AG09319 (cell line): Measurements from ENCODE around the gene ACSL1.

Experiments used
- DNase-seq: peaks from one replicate; pipeline ENCODE4 v3.0.0-alpha.2; 2010; ENCODE audit warnings: low read depth; ENCODE audit errors: extremely low read depth
- CTCF ChIP-seq: IDR thresholded peaks from 2 replicates; pipeline ENCODE4 v1.5.1; 2011; ENCODE audit warnings: low read depth, mild to moderate bottlenecking, inconsistent platforms, low read length, moderate library complexity

Gene ACSL1

DNA sequence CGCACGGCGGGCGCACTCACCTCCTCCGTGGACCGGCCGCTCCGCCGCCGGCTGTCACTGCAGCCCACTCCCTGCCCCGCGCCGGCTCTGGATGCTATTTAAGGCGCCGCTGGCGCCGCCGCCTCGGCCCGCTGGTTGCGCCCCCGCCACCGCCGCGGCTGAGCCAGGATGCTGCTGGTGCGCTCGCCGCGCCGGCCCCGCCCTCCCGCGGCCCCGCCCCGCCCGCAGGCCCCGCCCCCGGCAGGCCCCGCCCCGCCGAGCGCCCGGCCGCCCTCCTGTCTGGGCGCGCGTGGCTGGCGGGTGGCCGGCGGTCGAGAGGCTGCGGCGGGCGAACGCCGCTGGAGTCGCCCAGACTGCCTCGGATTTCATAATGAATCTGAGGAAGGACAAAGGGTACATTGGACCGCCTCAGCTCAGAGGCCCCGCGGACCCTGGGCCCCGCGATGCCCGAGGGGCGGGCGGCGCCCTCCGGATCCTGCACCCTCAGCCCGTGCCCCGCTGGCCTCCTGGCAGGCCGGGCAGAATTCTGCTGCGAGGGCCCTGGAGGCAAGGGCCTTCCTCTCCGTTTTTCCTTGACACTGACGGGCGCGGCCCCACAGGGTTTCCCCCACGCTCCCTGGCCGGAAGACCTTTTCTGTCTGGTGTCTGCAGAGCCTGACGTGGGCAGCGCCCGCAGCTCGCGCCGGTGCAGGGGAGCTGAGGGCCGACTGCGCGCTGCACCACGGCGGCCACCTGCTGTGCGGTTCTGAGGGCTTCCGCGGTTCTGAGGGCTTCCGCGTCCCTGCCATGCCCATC, at the start of gene ACSL1:
Gene ACSL1 (minus strand): TSS at position 73 of the 795 bp plus-strand sequence. CDS start 22,454 bp downstream, outside the sequence.
- no peak for DNase-seq
- TF ChIP-seq CTCF = no peak

GRCh38 chr4:184873054-184873453, 47.3 kb upstream of the ACSL1 start:
- DNase-seq = no peak
- TF ChIP-seq CTCF = no peak

- TF ChIP-seq CTCF = no peak
- no peak for DNase-seq
These were observed 45.0 kb upstream of the ACSL1 start for GRCh38 chr4:184870718-184871117.

DNA sequence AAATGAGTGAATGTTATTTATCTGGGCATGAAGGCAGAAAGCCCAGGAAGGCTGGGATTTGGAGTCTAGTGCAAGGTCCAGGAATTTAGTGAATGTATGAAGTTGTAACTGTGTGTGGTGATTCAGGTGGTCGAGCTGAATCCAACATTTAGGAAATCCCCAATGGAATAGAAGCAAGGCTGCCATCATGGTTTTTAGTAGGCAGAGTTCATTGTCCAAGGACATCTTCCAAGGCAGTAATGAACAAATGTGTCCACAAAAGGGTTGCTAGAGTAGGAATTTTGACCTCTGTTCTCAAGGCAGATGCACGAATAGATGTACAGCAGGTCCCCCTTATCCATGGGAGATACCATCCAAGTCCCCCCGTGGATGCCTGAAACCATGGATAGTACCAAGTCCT, 42.9 kb upstream of the ACSL1 start:
- no peak for TF ChIP-seq CTCF

GRCh38 chr4:184863916-184864315, 38.1 kb upstream of the ACSL1 start:
- no peak for TF ChIP-seq CTCF
- no peak for DNase-seq

More for the DNA sequence above, 42.9 kb upstream of the ACSL1 start:
- no peak for DNase-seq

DNA sequence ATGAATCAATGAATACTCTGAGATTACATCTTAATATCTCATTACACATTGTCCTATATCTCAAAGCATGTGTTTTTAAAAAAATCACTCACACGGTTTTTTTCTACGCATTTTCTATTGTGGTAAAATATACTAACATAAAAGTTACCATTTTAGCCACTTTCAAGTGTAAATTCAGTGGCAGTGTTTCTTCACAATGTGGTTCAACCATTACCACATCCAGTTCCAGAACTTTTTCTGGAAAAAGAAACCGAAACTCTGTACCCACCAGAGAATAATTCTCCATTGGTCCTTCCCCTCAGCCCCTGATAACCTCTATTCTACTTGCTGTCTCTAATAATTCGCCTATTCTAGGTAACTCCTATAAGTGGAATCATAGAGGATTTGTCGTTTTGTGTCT, 35.3 kb upstream of the ACSL1 start:
- TF ChIP-seq CTCF = no peak
- no peak for DNase-seq

DNA sequence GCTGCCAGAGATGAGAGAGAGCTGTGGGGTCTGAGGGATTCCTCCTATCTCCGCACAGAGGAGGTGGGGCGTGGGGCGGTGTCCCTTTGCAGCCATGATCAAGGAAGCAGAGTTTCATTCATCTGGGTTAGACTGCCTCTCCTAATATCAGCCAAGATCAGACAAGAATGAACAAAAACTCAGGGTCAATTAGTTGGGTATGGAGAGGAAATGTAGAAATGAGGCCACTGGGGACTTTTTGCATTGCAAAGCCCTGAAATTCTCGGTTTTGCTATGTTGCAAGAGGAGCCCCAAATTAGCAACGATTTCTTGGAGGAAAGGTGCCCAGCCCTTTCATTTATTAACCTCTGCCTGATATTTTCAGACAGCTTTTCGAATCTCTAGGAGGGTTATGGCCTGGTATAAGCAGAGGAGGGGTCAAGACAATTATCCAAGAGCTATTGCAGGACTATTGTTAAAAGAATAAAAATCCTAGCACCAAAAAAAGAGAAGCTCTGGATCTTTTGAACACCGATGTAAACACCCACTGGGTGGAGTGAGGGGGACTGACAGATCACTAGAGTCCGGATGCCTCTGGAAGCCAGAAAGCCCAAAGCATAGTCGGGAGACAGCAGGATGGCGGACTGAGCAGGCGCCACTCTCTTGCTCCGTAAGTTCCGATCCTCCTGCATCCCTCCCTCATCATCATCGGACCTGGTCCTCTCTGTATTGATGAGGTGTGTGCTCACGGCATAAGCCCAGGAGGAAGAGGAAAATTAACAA, 34.4 kb upstream of the ACSL1 start:
- no peak for TF ChIP-seq CTCF
- DNase-seq = no peak
